ENCODE measurements around the gene ELF4.

ELF4 gene

GRCh38 chrX:130024127-130024526 lies 86.2 kb downstream of the ELF4 start:
- H3K4me3 ChIP-seq (ENCODE audit: low read length) = no peak overlapping the region
- TF ChIP-seq, protein P1, sequence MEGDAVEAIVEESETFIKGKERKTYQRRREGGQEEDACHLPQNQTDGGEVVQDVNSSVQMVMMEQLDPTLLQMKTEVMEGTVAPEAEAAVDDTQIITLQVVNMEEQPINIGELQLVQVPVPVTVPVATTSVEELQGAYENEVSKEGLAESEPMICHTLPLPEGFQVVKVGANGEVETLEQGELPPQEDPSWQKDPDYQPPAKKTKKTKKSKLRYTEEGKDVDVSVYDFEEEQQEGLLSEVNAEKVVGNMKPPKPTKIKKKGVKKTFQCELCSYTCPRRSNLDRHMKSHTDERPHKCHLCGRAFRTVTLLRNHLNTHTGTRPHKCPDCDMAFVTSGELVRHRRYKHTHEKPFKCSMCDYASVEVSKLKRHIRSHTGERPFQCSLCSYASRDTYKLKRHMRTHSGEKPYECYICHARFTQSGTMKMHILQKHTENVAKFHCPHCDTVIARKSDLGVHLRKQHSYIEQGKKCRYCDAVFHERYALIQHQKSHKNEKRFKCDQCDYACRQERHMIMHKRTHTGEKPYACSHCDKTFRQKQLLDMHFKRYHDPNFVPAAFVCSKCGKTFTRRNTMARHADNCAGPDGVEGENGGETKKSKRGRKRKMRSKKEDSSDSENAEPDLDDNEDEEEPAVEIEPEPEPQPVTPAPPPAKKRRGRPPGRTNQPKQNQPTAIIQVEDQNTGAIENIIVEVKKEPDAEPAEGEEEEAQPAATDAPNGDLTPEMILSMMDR (conservative IDR thresholded peaks at IDR 0.05; ENCODE audit: low read depth, low read length) = no peak
- DNase-seq (ENCODE audit: low read depth) = no peak

GRCh38 chrX:130020661-130021324 lies 89.5 kb downstream of the ELF4 start:
- DNase-seq (ENCODE audit: low read depth) = no peak
- no peak overlapping the region for H3K4me3 ChIP-seq (ENCODE audit: low read length)
- TF ChIP-seq, protein P1 (conservative IDR thresholded peaks at IDR 0.05; ENCODE audit: low read depth, low read length) = no peak

- DNase-seq (ENCODE audit: low read depth) = no peak
- H3K4me3 ChIP-seq (ENCODE audit: low read length) = no peak overlapping the region
- TF ChIP-seq, protein P1 (conservative IDR thresholded peaks at IDR 0.05; ENCODE audit: low read depth, low read length) = no peak
Observed at GRCh38 chrX:130018143-130018542, 92.2 kb downstream of the ELF4 start.

- H3K4me3 ChIP-seq (ENCODE audit: low read length) = no peak overlapping the region
- DNase-seq (ENCODE audit: low read depth) = no peak
- TF ChIP-seq, protein P1 (conservative IDR thresholded peaks at IDR 0.05; ENCODE audit: low read depth, low read length) = no peak
Observed at GRCh38 chrX:130015181-130015580, 95.1 kb downstream of the ELF4 start.

Data from retinal pigment epithelial cell (primary cell).